Keratinocyte (primary cell): ENCODE data around the gene HDAC1.

Experiments
- EZH2 ChIP-seq: IDR thresholded peaks from one replicate; pipeline ENCODE4 v1.6.1; 2012; ENCODE audit warnings: inconsistent platforms, mild to moderate bottlenecking, low read length, moderate library complexity
- TF ChIP-seq, protein P1 (sequence below), 3 experiments: IDR thresholded peaks in 1 of 3; conservative IDR thresholded peaks in 1 of 3; optimal IDR thresholded peaks in 1 of 3; 2 replicates in 2 of 3; 3 replicates in 1 of 3; pipeline versions ENCODE3 to v1.5.1; 2011; ENCODE audit warnings: low read length in 3 of 3, mild to moderate bottlenecking in 3 of 3, moderate library complexity in 2 of 3, control low read depth in 1 of 3, inconsistent platforms in 1 of 3; ENCODE audit not compliant: insufficient read depth in 2 of 3; ENCODE audit errors: extremely low read depth in 1 of 3

- TF ChIP-seq, protein P1, sequence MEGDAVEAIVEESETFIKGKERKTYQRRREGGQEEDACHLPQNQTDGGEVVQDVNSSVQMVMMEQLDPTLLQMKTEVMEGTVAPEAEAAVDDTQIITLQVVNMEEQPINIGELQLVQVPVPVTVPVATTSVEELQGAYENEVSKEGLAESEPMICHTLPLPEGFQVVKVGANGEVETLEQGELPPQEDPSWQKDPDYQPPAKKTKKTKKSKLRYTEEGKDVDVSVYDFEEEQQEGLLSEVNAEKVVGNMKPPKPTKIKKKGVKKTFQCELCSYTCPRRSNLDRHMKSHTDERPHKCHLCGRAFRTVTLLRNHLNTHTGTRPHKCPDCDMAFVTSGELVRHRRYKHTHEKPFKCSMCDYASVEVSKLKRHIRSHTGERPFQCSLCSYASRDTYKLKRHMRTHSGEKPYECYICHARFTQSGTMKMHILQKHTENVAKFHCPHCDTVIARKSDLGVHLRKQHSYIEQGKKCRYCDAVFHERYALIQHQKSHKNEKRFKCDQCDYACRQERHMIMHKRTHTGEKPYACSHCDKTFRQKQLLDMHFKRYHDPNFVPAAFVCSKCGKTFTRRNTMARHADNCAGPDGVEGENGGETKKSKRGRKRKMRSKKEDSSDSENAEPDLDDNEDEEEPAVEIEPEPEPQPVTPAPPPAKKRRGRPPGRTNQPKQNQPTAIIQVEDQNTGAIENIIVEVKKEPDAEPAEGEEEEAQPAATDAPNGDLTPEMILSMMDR (optimal IDR thresholded peaks at IDR 0.05 in 1 of 3, IDR thresholded peaks at IDR 0.05 in 1 of 3, conservative IDR thresholded peaks at IDR 0.05 in 1 of 3; ENCODE audit: extremely low read depth in 1 of 3, insufficient read depth in 2 of 3, low read length in 3 of 3): no peak
- TF ChIP-seq EZH2: no peak
These were observed 28.1 kb upstream of the HDAC1 start for GRCh38 chr1:32263744-32264143.
